Type B pancreatic cell (in vitro differentiated cells): ENCODE data around the gene PTGES2. TPM values are rescaled to one million over a fixed set of nuclear protein-coding genes. Genes with fewer than 3 reads are reported as not detected.
"Not testable (repeated sequence)": the region's sequence is repeated elsewhere in the genome, so short reads cannot be mapped to it uniquely, and the experiment has no call there.

ENCODE experiments used
- DNase-seq: peaks from one replicate; pipeline ENCODE4 v3.0.0; 2021; ENCODE audit warnings: mixed read lengths; ENCODE audit not compliant: unreplicated experiment; ENCODE audit errors: extremely low spot score
- H3K27ac Mint-ChIP-seq: 2 replicates; pipeline ENCODE4 v1.8.0; 2021; ENCODE audit warnings: mild to moderate bottlenecking, mixed read lengths
- H3K27me3 Mint-ChIP-seq: 2 replicates; pipeline ENCODE4 v1.8.0; 2021; ENCODE audit warnings: mixed read lengths
- H3K36me3 Mint-ChIP-seq: 2 replicates; pipeline ENCODE4 v1.8.0; 2021; ENCODE audit warnings: mixed read lengths
- H3K4me1 Mint-ChIP-seq: one replicate; pipeline ENCODE4 v1.8.0; 2021; ENCODE audit warnings: mixed read lengths; ENCODE audit not compliant: unreplicated experiment
- H3K4me3 Mint-ChIP-seq: 2 replicates; pipeline ENCODE4 v1.8.0; 2021; ENCODE audit warnings: mild to moderate bottlenecking, mixed read lengths
- H3K9me3 Mint-ChIP-seq: 2 replicates; pipeline ENCODE4 v1.8.0; 2021; ENCODE audit warnings: mixed read lengths
- total RNA-seq: library from RNA; stranded (reverse); gene quantifications from 2 replicates; pipeline ENCODE4 v1.2.1, GENCODE V29; 2021; ENCODE audit warnings: low replicate concordance
- TF ChIP-seq, protein P1 (sequence below): fragments of 200-600 bp; sonication (generic); conservative IDR thresholded peaks from 2 replicates; pipeline ENCODE4 v1.5.0; 2021; ENCODE audit warnings: antibody characterized with exemption, mild to moderate bottlenecking

PTGES2 gene
- total RNA-seq, 1 donor from 2014 or later, result 67.2 TPM

DNA sequence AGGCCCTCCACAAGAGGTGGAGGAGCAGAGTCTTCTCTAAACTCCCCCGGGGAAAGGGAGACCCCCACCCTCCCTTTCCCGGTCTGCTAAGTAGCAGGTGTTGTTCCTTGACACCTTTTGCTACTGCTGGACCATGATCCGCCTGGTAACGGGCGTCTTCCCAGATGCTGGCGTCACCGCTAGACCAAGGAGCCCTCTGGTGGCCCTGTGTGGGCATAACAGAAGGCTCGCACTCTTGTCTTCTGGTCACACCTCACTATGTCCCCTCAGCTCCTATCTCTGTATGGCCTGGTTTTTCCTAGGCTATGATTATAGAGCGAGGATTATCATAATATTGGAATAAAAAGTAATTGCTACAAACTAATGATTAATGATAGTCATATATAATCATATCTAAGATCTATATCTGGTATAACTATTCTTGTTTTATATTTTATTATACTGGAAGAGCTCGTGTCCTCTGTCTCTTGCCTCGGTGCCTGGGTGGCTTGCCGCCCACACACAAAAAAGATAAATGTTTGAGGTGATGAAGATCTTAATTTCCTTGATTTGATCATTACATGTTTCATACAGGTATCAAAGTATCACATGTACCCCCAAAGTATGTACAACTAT, 2.6 kb upstream of the PTGES2 start:
- peak overlapping the region; percentile 70 for H3K27ac Mint-ChIP-seq
- peaks cover 40% of the 10 kb centered on the region for H3K4me1 Mint-ChIP-seq
- not testable (repeated sequence) for DNase-seq, H3K36me3 Mint-ChIP-seq, H3K9me3 Mint-ChIP-seq, H3K27me3 Mint-ChIP-seq
- TF ChIP-seq, protein P1, sequence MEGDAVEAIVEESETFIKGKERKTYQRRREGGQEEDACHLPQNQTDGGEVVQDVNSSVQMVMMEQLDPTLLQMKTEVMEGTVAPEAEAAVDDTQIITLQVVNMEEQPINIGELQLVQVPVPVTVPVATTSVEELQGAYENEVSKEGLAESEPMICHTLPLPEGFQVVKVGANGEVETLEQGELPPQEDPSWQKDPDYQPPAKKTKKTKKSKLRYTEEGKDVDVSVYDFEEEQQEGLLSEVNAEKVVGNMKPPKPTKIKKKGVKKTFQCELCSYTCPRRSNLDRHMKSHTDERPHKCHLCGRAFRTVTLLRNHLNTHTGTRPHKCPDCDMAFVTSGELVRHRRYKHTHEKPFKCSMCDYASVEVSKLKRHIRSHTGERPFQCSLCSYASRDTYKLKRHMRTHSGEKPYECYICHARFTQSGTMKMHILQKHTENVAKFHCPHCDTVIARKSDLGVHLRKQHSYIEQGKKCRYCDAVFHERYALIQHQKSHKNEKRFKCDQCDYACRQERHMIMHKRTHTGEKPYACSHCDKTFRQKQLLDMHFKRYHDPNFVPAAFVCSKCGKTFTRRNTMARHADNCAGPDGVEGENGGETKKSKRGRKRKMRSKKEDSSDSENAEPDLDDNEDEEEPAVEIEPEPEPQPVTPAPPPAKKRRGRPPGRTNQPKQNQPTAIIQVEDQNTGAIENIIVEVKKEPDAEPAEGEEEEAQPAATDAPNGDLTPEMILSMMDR, result peak; percentile 69
- H3K4me3 Mint-ChIP-seq, result peak overlapping the region; percentile 99

DNA sequence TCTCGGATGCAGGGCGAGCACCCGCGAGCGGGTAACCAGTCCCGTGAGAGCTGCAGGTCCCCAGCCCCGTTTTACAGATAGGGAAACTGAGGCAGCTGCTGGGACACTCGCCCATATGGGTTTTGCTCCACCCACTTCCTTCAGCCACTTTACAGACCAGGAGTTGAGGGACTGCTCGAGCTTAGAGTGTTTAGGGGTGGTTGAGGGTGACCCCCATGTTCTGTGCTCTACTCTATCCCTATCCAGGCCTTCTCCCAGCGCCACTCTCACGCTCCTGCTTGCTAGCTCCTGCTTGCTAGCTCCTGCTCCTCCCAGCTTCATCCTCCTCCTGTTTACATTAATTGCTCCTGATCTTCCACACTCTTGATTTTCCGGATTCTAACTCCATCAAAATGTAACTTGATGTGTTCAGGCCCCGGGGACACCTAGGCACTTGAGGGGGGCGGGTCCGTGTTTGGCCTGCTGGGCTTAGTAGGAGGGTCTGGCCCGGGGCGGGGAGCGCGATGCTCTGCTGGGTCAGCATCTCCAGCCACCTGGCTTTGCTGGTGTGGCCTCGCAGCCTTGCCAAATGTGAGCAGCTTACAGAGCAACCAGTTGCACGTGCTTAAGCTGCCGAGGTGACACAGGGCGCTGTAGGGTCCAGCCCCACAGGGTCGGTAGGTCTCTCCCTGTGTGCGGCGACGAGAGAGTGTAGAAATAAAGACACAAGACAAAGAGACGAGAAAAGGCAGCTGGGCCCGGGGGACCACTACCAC, 1.5 kb upstream of the PTGES2 start:
- peak overlapping the region; percentile 99 for H3K4me3 Mint-ChIP-seq
- TF ChIP-seq, protein P1, result no peak
- H3K36me3 Mint-ChIP-seq, result no peaks in the 10 kb centered on the region
- H3K27ac Mint-ChIP-seq, result peak overlapping the region; percentile 99
- DNase-seq, result no peak
- peaks cover 5% of the 10 kb centered on the region for H3K27me3 Mint-ChIP-seq
- peaks cover 38% of the 10 kb centered on the region for H3K4me1 Mint-ChIP-seq
- no peaks in the 10 kb centered on the region for H3K9me3 Mint-ChIP-seq

DNA sequence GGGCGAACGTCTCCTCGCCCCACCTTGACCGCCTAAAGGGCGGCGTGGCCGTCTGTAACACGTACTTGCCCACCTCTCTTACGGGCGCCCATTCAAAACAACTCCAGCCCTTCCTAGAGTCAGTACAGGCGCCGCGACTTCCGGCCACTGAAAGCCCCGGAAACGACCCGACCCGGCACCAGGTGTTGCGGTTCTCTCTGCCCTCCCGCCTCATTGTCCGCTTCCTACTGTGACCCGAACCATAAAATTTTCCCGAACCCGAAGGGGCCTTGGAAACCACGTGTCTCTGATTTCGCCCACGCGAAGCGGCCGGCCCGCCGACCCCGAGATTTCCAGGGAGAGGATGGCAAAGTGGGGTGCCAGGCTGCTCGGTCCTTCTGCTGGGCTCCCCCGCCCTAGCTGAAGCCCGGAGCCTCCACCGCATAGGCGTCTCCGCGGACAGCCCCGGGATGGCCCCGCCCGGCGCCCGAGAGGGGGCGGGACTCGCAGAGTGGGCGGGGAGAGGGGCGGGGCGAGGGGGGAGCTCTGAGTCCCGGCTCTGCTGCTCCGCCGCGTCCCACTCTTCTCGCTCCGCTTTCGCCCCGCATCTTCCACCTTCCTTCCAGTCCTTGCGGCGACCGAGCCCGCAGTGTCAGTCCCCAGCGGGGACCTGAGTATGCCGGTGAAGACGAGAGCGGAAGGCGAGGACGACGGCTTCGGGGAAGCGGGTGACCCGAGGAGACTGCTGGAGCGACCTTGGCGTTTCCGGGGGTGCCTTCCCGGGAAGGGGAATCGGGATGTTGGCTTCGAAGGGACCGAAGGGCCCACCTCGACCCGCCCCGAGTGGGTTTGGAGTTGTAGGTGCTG, 684 bp upstream of the PTGES2 start:
- TF ChIP-seq, protein P1, result no peak
- H3K27ac Mint-ChIP-seq, result peak overlapping the region; percentile 99
- peak; percentile 88 for DNase-seq
- H3K4me3 Mint-ChIP-seq, result peak overlapping the region; percentile 99
- H3K36me3 Mint-ChIP-seq, result no peaks in the 10 kb centered on the region
- H3K9me3 Mint-ChIP-seq, result no peaks in the 10 kb centered on the region
- H3K4me1 Mint-ChIP-seq, result peaks cover 35% of the 10 kb centered on the region
- peaks cover 3% of the 10 kb centered on the region for H3K27me3 Mint-ChIP-seq

DNA sequence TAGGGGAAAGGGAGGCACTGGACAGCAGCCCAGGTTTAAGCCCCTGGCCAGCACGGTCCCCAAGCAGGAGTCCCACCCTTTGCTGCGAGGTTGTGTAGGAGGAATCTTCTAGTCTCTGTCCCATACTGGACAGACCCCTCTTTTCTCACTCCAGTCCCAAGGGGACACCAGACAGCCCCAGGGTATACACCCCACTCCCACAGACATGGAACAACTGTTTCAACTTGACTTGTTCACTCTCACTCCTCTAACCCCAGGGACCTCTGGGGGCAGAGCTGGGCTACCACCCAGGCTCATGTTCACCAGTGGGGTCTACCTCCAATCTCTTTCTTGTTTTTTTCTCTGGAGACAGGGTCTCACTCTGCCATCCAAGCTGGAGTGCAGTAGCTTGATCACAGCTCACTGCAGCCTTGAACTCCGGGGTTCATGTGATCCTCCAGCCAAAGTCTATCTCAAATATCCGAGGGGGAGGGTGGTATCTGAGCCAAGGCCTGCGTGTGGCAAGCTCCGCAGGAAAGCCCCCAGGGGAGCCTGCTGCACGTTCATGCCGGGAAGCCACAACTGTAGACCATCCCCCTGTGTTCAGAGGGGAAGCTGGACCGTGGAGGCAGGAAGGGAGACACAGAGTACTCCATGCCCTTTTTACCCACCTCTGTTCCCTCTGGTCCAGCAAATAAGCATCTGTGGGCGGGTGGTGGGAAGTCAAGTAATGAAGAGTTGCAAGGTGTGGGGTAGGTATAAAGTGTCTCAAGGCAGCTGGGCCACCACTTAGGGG, 1.8 kb downstream of the PTGES2 start:
- peaks cover 15% of the 10 kb centered on the region for H3K4me1 Mint-ChIP-seq
- TF ChIP-seq, protein P1, result no peak
- no peak for DNase-seq
- peak overlapping the region; percentile 76 for H3K27ac Mint-ChIP-seq
- H3K9me3 Mint-ChIP-seq, result no peaks in the 10 kb centered on the region
- H3K27me3 Mint-ChIP-seq, result no peaks in the 10 kb centered on the region
- peak overlapping the region; percentile 81 for H3K4me3 Mint-ChIP-seq
- no peaks in the 10 kb centered on the region for H3K36me3 Mint-ChIP-seq
